Measurements from ENCODE around the gene MORN1. TPM values are rescaled to one million over a fixed set of nuclear protein-coding genes. Genes with fewer than 3 reads are reported as not detected.

Gene MORN1
- total RNA-seq, 1 donor = 9.5 TPM

DNA sequence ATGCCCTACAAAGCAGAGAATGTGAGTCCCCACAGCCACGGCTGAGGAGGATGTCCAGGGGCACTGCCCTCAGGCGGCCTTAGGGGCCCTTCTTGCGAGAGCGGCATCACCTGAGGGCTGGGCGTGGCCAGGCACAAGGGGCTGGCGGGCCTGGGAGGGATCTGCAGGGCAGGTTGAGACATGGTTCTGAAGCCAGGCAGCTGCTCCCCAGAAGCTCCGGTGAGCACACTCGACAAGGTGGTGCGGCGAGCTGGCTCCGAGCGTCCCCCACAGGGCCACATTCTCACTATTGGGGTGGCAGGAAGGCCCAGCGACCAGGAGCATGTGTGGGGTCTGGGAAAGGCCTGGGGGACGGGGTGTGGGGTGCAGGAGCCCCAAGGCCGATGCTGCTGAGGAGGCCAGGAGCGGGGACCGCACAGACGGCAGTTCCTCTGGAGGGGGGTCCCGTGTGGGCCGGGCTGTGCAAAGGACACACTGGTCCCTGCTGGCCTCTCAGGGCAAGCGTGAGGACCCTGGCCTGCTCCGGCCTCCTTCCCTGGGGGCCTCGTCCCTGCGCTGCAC, 47.2 kb downstream of the MORN1 start:
- TF ChIP-seq, protein P1, sequence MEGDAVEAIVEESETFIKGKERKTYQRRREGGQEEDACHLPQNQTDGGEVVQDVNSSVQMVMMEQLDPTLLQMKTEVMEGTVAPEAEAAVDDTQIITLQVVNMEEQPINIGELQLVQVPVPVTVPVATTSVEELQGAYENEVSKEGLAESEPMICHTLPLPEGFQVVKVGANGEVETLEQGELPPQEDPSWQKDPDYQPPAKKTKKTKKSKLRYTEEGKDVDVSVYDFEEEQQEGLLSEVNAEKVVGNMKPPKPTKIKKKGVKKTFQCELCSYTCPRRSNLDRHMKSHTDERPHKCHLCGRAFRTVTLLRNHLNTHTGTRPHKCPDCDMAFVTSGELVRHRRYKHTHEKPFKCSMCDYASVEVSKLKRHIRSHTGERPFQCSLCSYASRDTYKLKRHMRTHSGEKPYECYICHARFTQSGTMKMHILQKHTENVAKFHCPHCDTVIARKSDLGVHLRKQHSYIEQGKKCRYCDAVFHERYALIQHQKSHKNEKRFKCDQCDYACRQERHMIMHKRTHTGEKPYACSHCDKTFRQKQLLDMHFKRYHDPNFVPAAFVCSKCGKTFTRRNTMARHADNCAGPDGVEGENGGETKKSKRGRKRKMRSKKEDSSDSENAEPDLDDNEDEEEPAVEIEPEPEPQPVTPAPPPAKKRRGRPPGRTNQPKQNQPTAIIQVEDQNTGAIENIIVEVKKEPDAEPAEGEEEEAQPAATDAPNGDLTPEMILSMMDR (IDR thresholded peaks at IDR 0.05; ENCODE audit: insufficient read depth, low read depth, low read length) = no peak
- DNase-seq (ENCODE audit: low read depth) = no peak
- no peak overlapping the region for H3K4me3 ChIP-seq (ENCODE audit: low read depth, low read length)

DNA sequence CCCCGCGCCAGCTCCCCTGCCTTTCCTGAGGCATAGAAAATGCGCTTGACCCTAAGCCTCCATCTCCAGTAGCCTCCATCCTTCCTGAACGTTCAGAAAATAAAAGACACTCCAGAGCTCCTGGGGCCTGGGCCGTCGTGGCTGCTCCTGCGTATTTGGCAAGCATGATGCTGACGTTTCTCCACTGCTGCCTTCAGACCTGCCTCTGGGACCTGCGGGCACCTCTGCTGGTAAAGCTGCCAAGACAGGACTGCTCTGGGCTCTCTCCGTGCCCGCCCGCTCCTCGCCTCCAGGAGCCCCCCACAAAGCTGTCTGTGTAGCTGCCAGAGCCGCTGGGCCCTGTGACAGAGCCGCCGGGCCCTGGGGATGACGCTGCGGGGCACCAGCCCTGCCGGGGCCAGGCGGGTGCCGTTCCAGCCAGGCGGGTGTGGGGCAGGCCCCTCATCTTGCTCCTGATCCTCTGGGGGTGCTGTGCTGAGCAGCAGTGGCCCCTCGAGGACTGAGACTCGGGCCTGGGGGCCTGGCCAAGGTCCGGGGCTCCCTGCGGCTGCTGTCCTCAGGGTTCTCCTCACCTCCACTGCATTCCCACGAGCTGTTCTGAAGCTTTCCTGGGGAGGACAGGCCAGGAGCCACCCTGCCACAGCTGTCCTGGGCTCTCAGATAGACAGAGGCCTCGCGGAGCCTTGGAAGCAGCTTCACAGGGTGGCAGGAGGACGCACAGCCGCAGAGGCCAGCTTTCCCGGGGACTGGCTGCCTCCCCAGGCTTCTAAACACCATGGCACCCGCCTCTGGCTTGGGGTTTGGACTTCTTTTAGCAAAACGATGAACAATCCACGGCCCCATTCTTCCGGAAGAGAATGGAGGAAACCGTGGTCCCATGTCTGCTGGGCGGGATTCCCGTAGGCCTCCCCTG, 48.1 kb downstream of the MORN1 start:
- DNase-seq (ENCODE audit: low read depth) = no peak
- TF ChIP-seq, protein P1 (IDR thresholded peaks at IDR 0.05; ENCODE audit: insufficient read depth, low read depth, low read length) = no peak
- no peak overlapping the region for H3K4me3 ChIP-seq (ENCODE audit: low read depth, low read length)

DNA sequence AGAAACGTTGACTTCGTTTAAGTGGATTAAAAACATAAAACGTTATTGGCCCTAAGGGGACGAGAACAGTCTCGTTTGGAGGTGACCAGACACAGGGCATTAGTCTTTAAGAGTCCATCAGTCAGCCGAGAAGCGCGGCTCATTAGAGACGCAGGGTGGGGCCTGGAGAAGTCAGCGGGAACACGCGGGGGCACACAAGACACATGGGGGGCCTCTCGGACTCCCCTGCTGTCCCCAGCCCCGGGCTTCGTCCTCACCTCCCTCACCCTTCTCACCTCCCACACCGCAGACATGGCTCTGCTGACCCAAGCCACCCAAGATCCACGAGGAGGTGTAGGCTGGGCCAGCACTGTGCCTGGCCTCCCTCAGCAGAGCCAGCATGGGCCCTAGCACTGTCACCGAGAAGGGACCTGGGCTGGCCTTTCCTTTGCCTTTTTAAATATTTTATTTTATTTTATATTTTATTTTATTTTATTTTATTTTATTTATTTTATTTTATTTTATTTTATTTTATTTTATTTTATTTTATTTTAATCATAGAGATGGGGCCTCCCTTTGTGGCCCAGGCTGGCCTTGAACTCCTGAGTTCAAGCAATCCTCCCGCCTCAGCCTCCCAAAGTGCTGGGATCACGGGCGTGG, 48.9 kb downstream of the MORN1 start:
- H3K4me3 ChIP-seq (ENCODE audit: low read depth, low read length) = no peak overlapping the region
- no peak for DNase-seq (ENCODE audit: low read depth)
- TF ChIP-seq, protein P1 (IDR thresholded peaks at IDR 0.05; ENCODE audit: insufficient read depth, low read depth, low read length) = no peak

DNA sequence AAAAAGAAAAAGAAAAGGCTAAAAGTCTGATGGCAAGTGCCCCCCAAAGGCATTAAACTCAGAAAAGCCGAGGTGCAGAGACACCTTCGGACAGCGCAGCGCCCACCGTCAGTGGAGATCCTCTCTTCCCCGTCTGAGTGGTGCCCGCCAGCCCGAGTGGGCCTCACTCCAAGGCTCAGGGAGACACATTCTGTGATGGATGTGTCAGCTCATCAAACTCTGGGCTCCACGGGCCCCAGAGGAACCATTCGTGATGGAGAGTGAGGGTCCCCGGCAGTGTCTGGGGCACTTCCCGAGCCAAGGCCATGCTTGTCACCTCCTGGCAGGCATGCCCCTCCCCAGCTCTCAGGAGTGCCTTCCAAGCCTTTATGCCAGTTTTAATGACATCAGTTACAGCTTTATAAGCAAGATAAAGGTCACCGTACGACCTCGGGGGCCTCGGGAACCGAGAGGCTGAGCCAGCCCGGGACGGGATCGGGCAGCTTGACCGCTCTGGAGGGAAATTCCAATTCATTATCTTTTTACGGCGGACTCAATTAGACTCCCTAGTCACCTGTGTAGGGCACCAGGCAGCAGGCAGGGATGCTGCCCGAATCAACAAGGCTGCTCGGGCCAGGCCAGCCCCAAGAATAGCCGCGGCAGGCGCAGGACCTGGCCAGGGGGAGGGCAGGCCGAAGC, 49.5 kb downstream of the MORN1 start:
- no peak for DNase-seq (ENCODE audit: low read depth)
- no peak overlapping the region for H3K4me3 ChIP-seq (ENCODE audit: low read depth, low read length)
- TF ChIP-seq, protein P1 (IDR thresholded peaks at IDR 0.05; ENCODE audit: insufficient read depth, low read depth, low read length) = no peak

DNA sequence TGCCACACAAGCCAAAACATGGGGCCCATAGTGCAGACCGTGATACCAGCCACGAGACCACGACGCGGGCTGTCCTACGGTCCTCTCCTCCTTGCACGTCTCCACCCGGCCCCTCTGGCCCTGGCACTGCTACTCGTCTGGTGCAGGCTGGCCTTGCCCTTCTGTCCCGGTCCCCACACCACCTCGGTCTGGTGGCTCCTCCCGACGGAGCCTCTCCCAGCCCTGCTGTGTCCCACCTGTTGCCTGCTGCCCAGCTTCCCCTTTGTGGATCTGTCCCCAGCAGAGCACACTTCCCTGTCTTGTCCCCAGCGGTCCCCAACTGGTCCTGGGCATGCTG, 50.5 kb downstream of the MORN1 start:
- no peak for DNase-seq (ENCODE audit: low read depth)
- no peak overlapping the region for H3K4me3 ChIP-seq (ENCODE audit: low read depth, low read length)
- TF ChIP-seq, protein P1 (IDR thresholded peaks at IDR 0.05; ENCODE audit: insufficient read depth, low read depth, low read length) = no peak

GRCh38 chr1:2340086-2340917, 51.1 kb downstream of the MORN1 start:
- TF ChIP-seq, protein P1 (IDR thresholded peaks at IDR 0.05; ENCODE audit: insufficient read depth, low read depth, low read length) = no peak

More at GRCh38 chr1:2340086-2340917, 51.1 kb downstream of the MORN1 start:
- no peak overlapping the region for H3K4me3 ChIP-seq (ENCODE audit: low read depth, low read length)
- no peak for DNase-seq (ENCODE audit: low read depth)
